Measurements from ENCODE around the gene FAU. TPM values are rescaled to one million over a fixed set of nuclear protein-coding genes. Genes with fewer than 3 reads are reported as not detected.

FAU gene
- total and polyA plus RNA-seq, 9 of the 15 experiments (the other 6 are each of a cell fraction or from before 2014, with no cell fraction given): 433 to 1,827 (median 942) TPM

GRCh38 chr11:65150509-65151299, 28.8 kb upstream of the FAU start (continued):
- TF ChIP-seq ZNF407 (IDR thresholded peaks at IDR 0.05; ENCODE audit: low read depth): no peak
- no peak for TF ChIP-seq SIX5 (IDR thresholded peaks at IDR 0.05; ENCODE audit: borderline replicate concordance in 1 of 2, insufficient read depth in 1 of 2, low read depth in 1 of 2, low read length in 2 of 2)
- no peak for TF ChIP-seq ZNF12 (CRISPR knock-in tag; IDR thresholded peaks at IDR 0.05)
- TF ChIP-seq ATF3 (IDR thresholded peaks at IDR 0.05): peak; percentile 82
- TF ChIP-seq ATF3 (CRISPR knock-in tag; conservative IDR thresholded peaks at IDR 0.05): no peak
- 0 out of 2 replicates have a peak, but pooled peaks have one; percentile 17 for TF ChIP-seq USF1 (CRISPR knock-in tag; IDR thresholded peaks at IDR 0.05)
- 0 out of 2 replicates have a peak, but pooled peaks have one; percentile 74 for TF ChIP-seq GATAD2A (IDR thresholded peaks at IDR 0.05)
- no peak for TF ChIP-seq RBM17 (IDR thresholded peaks at IDR 0.05; ENCODE audit: borderline replicate concordance, low read depth, low read length)
- TF ChIP-seq ZNF23 (CRISPR knock-in tag; IDR thresholded peaks at IDR 0.05): no peak
- no peak for TF ChIP-seq ZNF696 (CRISPR knock-in tag; conservative IDR thresholded peaks at IDR 0.05)
- 0 out of 2 replicates have a peak, but pooled peaks have one; percentile 28 for TF ChIP-seq ELF1 (tag; IDR thresholded peaks at IDR 0.05)
- no peak for TF ChIP-seq ZBTB34 (CRISPR knock-in tag; IDR thresholded peaks at IDR 0.05)
- no peak for TF ChIP-seq YY1 (IDR thresholded peaks at IDR 0.05; ENCODE audit: borderline replicate concordance in 1 of 3, control insufficient read depth in 1 of 3, extremely low read depth in 1 of 3, insufficient read depth in 3 of 3, insufficient read length in 1 of 3, insufficient replicate concordance in 2 of 3, low read depth in 1 of 3, low read length in 2 of 3)
- TF ChIP-seq NCOR1 (IDR thresholded peaks at IDR 0.05): no peak
- TF ChIP-seq SP1 (CRISPR knock-in tag; IDR thresholded peaks at IDR 0.05): no peak
